GM18951 (cell line): ENCODE results near the gene IRF2BPL.

ENCODE experiments used
- POLR2A ChIP-seq: IDR thresholded peaks from 4 replicates; pipeline ENCODE4 v1.6.1; 2011; ENCODE audit warnings: mild to moderate bottlenecking; ENCODE audit not compliant: insufficient read length, insufficient read depth; ENCODE audit errors: extremely low read depth
- in situ Hi-C: fragments of 300-500 bp; cut with MboI; formaldehyde crosslinking; loops from one replicate; pipeline ENCODE4 v1.12.0; 2022; ENCODE audit warnings: low sequenced_read_pairs, mixed read lengths, inconsistent platforms; ENCODE audit not compliant: unreplicated experiment

The IRF2BPL gene

GRCh38 chr14:76996563-76997146, 31.9 kb downstream of the IRF2BPL start:
- TF ChIP-seq POLR2A = no peak
- in situ Hi-C loops = no loop called here

- TF ChIP-seq POLR2A = no peak
- in situ Hi-C loops = no loop called here
Measured at GRCh38 chr14:76995279-76996035, 33.1 kb downstream of the IRF2BPL start.

GRCh38 chr14:76993752-76994151, 34.8 kb downstream of the IRF2BPL start:
- TF ChIP-seq POLR2A = no peak
- in situ Hi-C loops = no loop called here

- TF ChIP-seq POLR2A = no peak
- in situ Hi-C loops = no loop called here
Measured at GRCh38 chr14:76990084-76990483, 38.4 kb downstream of the IRF2BPL start.

GRCh38 chr14:76987956-76988520, 40.5 kb downstream of the IRF2BPL start:
- in situ Hi-C loops = no loop called here
- TF ChIP-seq POLR2A = no peak

GRCh38 chr14:76986231-76986565, 42.3 kb downstream of the IRF2BPL start:
- in situ Hi-C loops = no loop called here
- no peak for TF ChIP-seq POLR2A

GRCh38 chr14:76985540-76986230, 42.8 kb downstream of the IRF2BPL start:
- no peak for TF ChIP-seq POLR2A
- in situ Hi-C loops = no loop called here

- no peak for TF ChIP-seq POLR2A
- in situ Hi-C loops = no loop called here
Measured at GRCh38 chr14:76984787-76985375, 43.6 kb downstream of the IRF2BPL start.

- in situ Hi-C loops = no loop called here
- TF ChIP-seq POLR2A = no peak
Measured at GRCh38 chr14:76984297-76984696, 44.2 kb downstream of the IRF2BPL start.

- no peak for TF ChIP-seq POLR2A
- in situ Hi-C loops = no loop called here
Measured at GRCh38 chr14:76981670-76982069, 46.8 kb downstream of the IRF2BPL start.

GRCh38 chr14:76977793-76978720, 50.5 kb downstream of the IRF2BPL start:
- in situ Hi-C loops = no loop called here
- peak; percentile 39 for TF ChIP-seq POLR2A

- TF ChIP-seq POLR2A = no peak
- in situ Hi-C loops = no loop called here
Measured at GRCh38 chr14:76976240-76977005, 52.1 kb downstream of the IRF2BPL start.
